Myometrial cell (primary cell): ENCODE results near the gene RASSF10. TPM values are rescaled to one million over a fixed set of nuclear protein-coding genes. Genes with fewer than 3 reads are reported as not detected.

Experiments used
- total RNA-seq: library from RNA; depleted of rRNA; stranded (reverse); fragments of >200 nt; gene quantifications from 2 replicates; pipeline ENCODE4 v1.2.3, GENCODE V29; 2015

The RASSF10 gene
- not detected in 2 replicates for total RNA-seq

GRCh38 chr11:13008625-13009475, at the start of gene RASSF10:
TSS of gene RASSF10 (plus strand) at chr11:13009316. CDS start at chr11:13009577, 261 bp downstream.

